Omental fat pad (tissue), 4 donors: ENCODE data around the gene LRRC3B. TPM values are rescaled to one million over a fixed set of nuclear protein-coding genes. Genes with fewer than 3 reads are reported as not detected.

Experiments used
- ATAC-seq: fragments of 150-250 bp; one replicate; pipeline ENCODE4 v1.9.1; 2016; ENCODE audit warnings: mild to moderate bottlenecking, moderate library complexity; ENCODE audit not compliant: low FRiP score
- DNase-seq: peaks from one replicate; pipeline ENCODE4 v3.0.0-alpha.2; 2019; ENCODE audit warnings: low spot score
- CTCF ChIP-seq, 3 donors: fragments of 450-650 bp; IDR thresholded peaks; one replicate each; pipeline ENCODE4 v1.5.1; 2016 to 2017; ENCODE audit warnings: antibody characterized with exemption in 3 of 3, mild to moderate bottlenecking in 3 of 3, moderate library complexity in 2 of 3
- total RNA-seq, 4 donors: library from RNA; depleted of rRNA; stranded (reverse); fragments of >200 nt; gene quantifications; one replicate each; pipeline ENCODE4 v1.1.0, GENCODE V29; 2016

The LRRC3B gene
- total RNA-seq, 4 donors from 2014 or later: 0.09 to 0.24 (median 0.16) TPM; not detected in 1

- DNase-seq (no peak), ATAC-seq (no peak)
- no peak for TF ChIP-seq CTCF (IDR thresholded peaks at IDR 0.05)
Observed at GRCh38 chr3:26757978-26758377, 135.4 kb downstream of the LRRC3B start.
